Measurements from ENCODE around the gene SFRP5. TPM values are rescaled to one million over a fixed set of nuclear protein-coding genes. Genes with fewer than 3 reads are reported as not detected.

The SFRP5 gene
- total RNA-seq, 1 donor = 0.52 TPM

DNA sequence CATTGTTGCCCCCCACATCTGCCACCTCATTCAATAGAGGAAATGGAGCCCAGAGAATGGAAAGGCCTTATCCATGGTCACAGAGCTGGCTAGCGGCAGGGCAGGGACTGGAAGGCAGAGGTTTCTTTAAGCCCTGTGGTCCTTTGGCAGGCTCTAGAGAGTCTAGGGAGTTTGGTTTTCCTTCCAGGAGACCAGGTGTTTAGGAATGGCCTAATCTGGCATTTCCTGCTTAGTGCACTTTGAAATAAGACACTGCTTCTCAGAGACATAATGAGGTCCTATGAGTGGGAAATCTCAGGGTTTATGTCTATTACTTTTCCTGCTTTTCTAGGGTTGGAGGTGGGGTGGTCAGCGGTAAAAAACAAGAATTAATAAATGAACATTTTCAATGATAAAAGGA, 52.2 kb downstream of the SFRP5 start:
- H3K4me1 ChIP-seq (ENCODE audit: insufficient read depth, low read length) = peaks cover 25% of the 10 kb centered on the region
- no peaks in the 10 kb centered on the region for H3K27me3 ChIP-seq (ENCODE audit: insufficient read depth, low read length)
- no peaks in the 10 kb centered on the region for H3K9me3 ChIP-seq (ENCODE audit: low read depth, low read length)
- no peak overlapping the region for H3K4me3 ChIP-seq (ENCODE audit: low read length)

DNA sequence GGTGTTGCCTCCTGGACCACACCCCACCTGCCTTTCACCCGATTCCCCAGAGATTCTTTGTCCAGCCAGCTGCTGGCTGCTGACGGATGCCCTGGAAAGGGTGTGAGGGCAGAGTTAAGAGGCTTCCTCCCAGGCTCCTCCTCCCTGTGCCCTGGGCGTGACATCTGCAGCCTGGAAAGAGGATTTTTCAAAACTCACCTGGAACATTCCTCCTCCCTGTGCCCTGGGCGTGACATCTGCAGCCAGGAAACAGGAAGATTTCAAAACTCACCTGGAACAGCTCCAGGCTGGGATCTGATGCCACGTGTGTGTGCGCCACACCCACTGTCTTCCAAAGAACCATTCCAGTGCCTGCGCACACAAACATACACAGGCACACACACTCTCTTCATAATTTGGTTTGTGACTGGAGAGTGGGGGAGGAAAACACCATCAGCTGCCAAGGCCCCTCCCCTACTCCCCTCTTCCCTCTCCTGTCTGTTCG, 53.1 kb downstream of the SFRP5 start:
- H3K4me3 ChIP-seq (ENCODE audit: low read length) = no peak overlapping the region
- peaks cover 30% of the 10 kb centered on the region for H3K4me1 ChIP-seq (ENCODE audit: insufficient read depth, low read length)
- no peaks in the 10 kb centered on the region for H3K27me3 ChIP-seq (ENCODE audit: insufficient read depth, low read length)
- no peaks in the 10 kb centered on the region for H3K9me3 ChIP-seq (ENCODE audit: low read depth, low read length)

DNA sequence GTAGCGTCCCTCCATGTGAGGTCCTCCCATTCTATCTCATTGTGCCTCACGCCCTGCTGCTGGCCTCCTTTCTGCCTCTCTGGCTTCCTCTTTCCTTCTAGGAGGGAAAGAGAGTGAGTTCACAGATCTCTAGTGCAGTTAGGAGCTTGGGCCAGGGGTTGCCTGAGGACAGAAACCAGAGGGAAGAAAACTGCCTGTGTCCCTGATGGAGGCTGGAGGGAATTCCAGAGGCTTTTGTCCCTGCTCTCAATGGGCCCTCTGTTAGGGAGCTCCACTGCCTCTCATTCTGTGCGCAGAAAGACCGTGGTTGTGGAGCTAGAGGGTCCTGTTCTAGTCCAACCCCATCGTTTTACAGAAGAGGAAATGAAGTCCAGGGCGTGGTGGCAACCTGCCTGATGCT, 53.6 kb downstream of the SFRP5 start:
- no peaks in the 10 kb centered on the region for H3K9me3 ChIP-seq (ENCODE audit: low read depth, low read length)
- no peak overlapping the region for H3K4me3 ChIP-seq (ENCODE audit: low read length)
- no peaks in the 10 kb centered on the region for H3K27me3 ChIP-seq (ENCODE audit: insufficient read depth, low read length)
- peaks cover 33% of the 10 kb centered on the region for H3K4me1 ChIP-seq (ENCODE audit: insufficient read depth, low read length)

DNA sequence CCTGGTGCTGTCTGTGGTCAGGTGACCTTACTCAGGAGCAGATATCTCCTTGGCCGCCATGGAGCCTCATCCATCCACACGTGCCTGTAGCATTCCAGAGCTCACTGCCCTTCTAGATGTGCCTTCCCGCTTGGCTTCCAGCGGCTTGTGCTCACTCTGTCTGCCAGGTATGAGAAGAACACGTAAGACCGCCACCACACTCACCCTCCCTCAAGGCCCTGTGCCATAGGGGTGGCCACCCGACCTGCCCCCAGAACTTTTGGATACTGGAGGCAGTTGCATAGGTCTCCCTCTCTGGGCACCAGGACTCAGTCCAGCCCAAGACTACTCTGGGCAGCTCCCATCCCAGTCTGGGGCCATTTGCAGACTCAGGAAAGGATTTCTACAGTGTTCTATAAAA, 54.2 kb downstream of the SFRP5 start:
- Histone ChIP-seq H3K4me3 (ENCODE audit: low read length) (no peak overlapping the region), H3K9me3 (ENCODE audit: low read depth, low read length) (no peaks in the 10 kb centered on the region), H3K27me3 (ENCODE audit: insufficient read depth, low read length) (no peaks in the 10 kb centered on the region), H3K4me1 (ENCODE audit: insufficient read depth, low read length) (peaks cover 38% of the 10 kb centered on the region)

Other genes starting within 250 kb of the SFRP5 start
- gene ANKRD2, start 199.2 kb downstream of the SFRP5 start, total RNA-seq = not detected
- not detected for gene HOGA1, start 187.6 kb downstream of the SFRP5 start, total RNA-seq
- not detected for gene C10orf62, start 182.3 kb downstream of the SFRP5 start, total RNA-seq
- not detected for gene MORN4, start 138.5 kb downstream of the SFRP5 start, total RNA-seq
- gene PI4K2A, start 131.3 kb downstream of the SFRP5 start, total RNA-seq = 29.0 TPM
- gene AVPI1, start 84.8 kb downstream of the SFRP5 start, total RNA-seq = 7.8 TPM
- gene MARVELD1, start 58.3 kb downstream of the SFRP5 start, total RNA-seq = 5.5 TPM
- gene ZFYVE27, start 34.9 kb downstream of the SFRP5 start, total RNA-seq = 33.2 TPM
- 1.7 TPM for gene GOLGA7B, start 77.8 kb upstream of the SFRP5 start, total RNA-seq

Measured in mononuclear cell (primary cell).